ENCODE data around the gene HOGA1.

GRCh38 chr10:97563337-97563736 lies 20.9 kb upstream of the HOGA1 start:
- TF ChIP-seq ZNF780A (CRISPR knock-in tag; IDR thresholded peaks at IDR 0.05) (no peak), CTCF (CRISPR knock-in tag; IDR thresholded peaks at IDR 0.05) (no peak)

All from HepG2 (cell line).